ENCODE results near the gene HDAC4. TPM values are rescaled to one million over a fixed set of nuclear protein-coding genes. Genes with fewer than 3 reads are reported as not detected.
A peak's percentile ranks its signal among the peaks of the same experiment; 100 is the strongest.

The HDAC4 gene
- total and polyA plus RNA-seq, 2 of the 8 experiments (the other 6 are each of a cell fraction or from before 2014, with no cell fraction given): 15.4 to 31.5 TPM

GRCh38 chr2:239157269-239157668 lies 243.6 kb downstream of the HDAC4 start:
- POLR2A ChIA-PET (ENCODE audit: partially characterized antibody): interaction anchor here (0.9 kb wide), 1 partner anchor 18 kb away, joined by 3 read pairs; no protein-coding TSS in a partner anchor
- Histone ChIP-seq H3K4ac (replicated peaks; ENCODE audit: insufficient read length, low read depth, low read length) (no peak overlapping the region), H3K9me3 (ENCODE audit: insufficient read depth in 2 of 2, low read depth in 1 of 2, low read length in 1 of 2) (no peaks in the 10 kb centered on the region), H4K5ac (ENCODE audit: insufficient read length, low read depth, low read length) (no peak overlapping the region), H3K79me2 (ENCODE audit: control insufficient read depth in 1 of 2, insufficient read depth in 2 of 2, low read length in 2 of 2) (no peaks in the 10 kb centered on the region), H4K8ac (ENCODE audit: extremely low read depth, insufficient read depth, low read length) (no peak overlapping the region), H3K4me1 (replicated peaks in 1 of 4; ENCODE audit: control insufficient read depth in 3 of 4, insufficient read depth in 4 of 4, low read length in 3 of 4) (no peaks in the 10 kb centered on the region), H3K18ac (ENCODE audit: extremely low read depth, low read length) (no peak overlapping the region), H3K23me2 (ENCODE audit: low read depth, low read length) (peaks cover 7% of the 10 kb centered on the region; the same call in 1 of the 2 replicates), H2BK15ac (ENCODE audit: low read length) (no peak overlapping the region), H3K4me3 (ENCODE audit: extremely low read depth in 1 of 4, insufficient read depth in 2 of 4, low read depth in 3 of 4, low read length in 4 of 4) (no peak overlapping the region), H3K14ac (ENCODE audit: insufficient read length) (no peak overlapping the region), H3K27me3 (replicated peaks in 1 of 4; ENCODE audit: control insufficient read depth in 3 of 4, extremely low read depth in 1 of 4, insufficient read depth in 3 of 4, low read length in 3 of 4) (no peaks in the 10 kb centered on the region), H3K56ac (replicated peaks; ENCODE audit: insufficient read length, low read depth, low read length) (no peak overlapping the region), H2BK5ac (ENCODE audit: low read depth, low read length) (no peak overlapping the region), H2AK5ac (ENCODE audit: low read depth, low read length) (no peak overlapping the region), H3K9ac (replicated peaks in 1 of 4; ENCODE audit: extremely low read depth in 1 of 4, low read depth in 3 of 4, low read length in 3 of 4) (no peak overlapping the region), H2AFZ (ENCODE audit: low read length) (no peak overlapping the region), H2BK120ac (replicated peaks; ENCODE audit: low read depth, low read length) (no peak overlapping the region), H3K27ac (ENCODE audit: low read depth, low read length) (no peak overlapping the region), H3K79me1 (ENCODE audit: low read depth, low read length) (no peaks in the 10 kb centered on the region), H3K4me2 (ENCODE audit: insufficient read depth in 1 of 2, low read depth in 2 of 2, low read length in 2 of 2) (no peak overlapping the region), H4K91ac (replicated peaks; ENCODE audit: insufficient read length, low read length) (no peak overlapping the region), H4K20me1 (replicated peaks in 1 of 2; ENCODE audit: control insufficient read depth in 1 of 2, insufficient read depth in 2 of 2, low read length in 2 of 2) (peaks cover 0 to 7% of the 10 kb centered on the region in 2 experiments), H3K36me3 (ENCODE audit: control insufficient read depth in 2 of 4, insufficient read depth in 4 of 4, low read length in 3 of 4) (peaks cover 2 to 7% (median 3%) of the 10 kb centered on the region in 4 experiments; a peak in 5 of 8 replicates), H3K23ac (ENCODE audit: insufficient read length) (no peak overlapping the region), H2BK12ac (ENCODE audit: low read depth, low read length) (no peak overlapping the region), H2BK20ac (ENCODE audit: low read length) (peak overlapping the region; percentile 48; the same call in 1 of the 2 replicates)
- DNase-seq (ENCODE audit: low read depth in 1 of 2, low spot score in 2 of 2) (no peak), FAIRE-seq (no peak)
- CTCF ChIA-PET (ENCODE audit: partially characterized antibody): interaction anchor here (0.6 to 2.4 kb wide), 6 partner anchors 12 to 51 kb away, joined by 3 to 19 read pairs (median 4); no protein-coding TSS in a partner anchor
- 91% methylated on average over 12 of the region's 12 CpGs; no CpG with 5 or more reads in 1 of the 2 experiments for WGBS, 2 experiments (ENCODE audit: extremely low coverage in 1 of 2, insufficient coverage in 1 of 2, insufficient read length in 1 of 2, insufficient replicate concordance in 2 of 2, low coverage in 1 of 2, low lambda C conversion rate in 2 of 2, missing lambda C conversion rate in 1 of 2)
- TF ChIP-seq HDAC2 (IDR thresholded peaks at IDR 0.05; ENCODE audit: borderline replicate concordance in 1 of 2, low read depth in 2 of 2, low read length in 2 of 2) (no peak), EZH2 (IDR thresholded peaks at IDR 0.05; ENCODE audit: low read depth, low read length, severe bottlenecking) (no peak), HDAC6 (IDR thresholded peaks at IDR 0.05; ENCODE audit: low read depth, low read length) (no peak), POLR2AphosphoS5 (IDR thresholded peaks at IDR 0.05; ENCODE audit: low read depth, low read length) (no peak), KDM1A (IDR thresholded peaks at IDR 0.05; ENCODE audit: borderline replicate concordance, low read length) (no peak), SRF (IDR thresholded peaks at IDR 0.05; ENCODE audit: low read depth, low read length) (no peak), FOSL1 (IDR thresholded peaks at IDR 0.05; ENCODE audit: insufficient read depth, low read depth, low read length) (no peak), SUZ12 (IDR thresholded peaks at IDR 0.05; ENCODE audit: low read length) (no peak), CBX5 (IDR thresholded peaks at IDR 0.05; ENCODE audit: low read depth, low read length) (no peak), CBX8 (IDR thresholded peaks at IDR 0.05; ENCODE audit: borderline replicate concordance, low read depth, low read length) (no peak), CREB1 (IDR thresholded peaks at IDR 0.05) (no peak), TEAD4 (IDR thresholded peaks at IDR 0.05; ENCODE audit: low read depth, low read length) (no peak), SP2 (IDR thresholded peaks at IDR 0.05; ENCODE audit: low read length) (no peak), JUN (IDR thresholded peaks at IDR 0.05; ENCODE audit: low read depth, low read length) (no peak), TCF12 (IDR thresholded peaks at IDR 0.05; ENCODE audit: low read depth, low read length) (no peak)

Data from H1 (cell line).